ENCODE data around the gene EPS8L3. TPM values are rescaled to one million over a fixed set of nuclear protein-coding genes. Genes with fewer than 3 reads are reported as not detected.
"Not testable (repeated sequence)": the region's sequence is repeated elsewhere in the genome, so short reads cannot be mapped to it uniquely, and the experiment has no call there.

EPS8L3 gene
- polyA plus RNA-seq, 4 donors: 0.24 to 1.00 (median 0.50) TPM

DNA sequence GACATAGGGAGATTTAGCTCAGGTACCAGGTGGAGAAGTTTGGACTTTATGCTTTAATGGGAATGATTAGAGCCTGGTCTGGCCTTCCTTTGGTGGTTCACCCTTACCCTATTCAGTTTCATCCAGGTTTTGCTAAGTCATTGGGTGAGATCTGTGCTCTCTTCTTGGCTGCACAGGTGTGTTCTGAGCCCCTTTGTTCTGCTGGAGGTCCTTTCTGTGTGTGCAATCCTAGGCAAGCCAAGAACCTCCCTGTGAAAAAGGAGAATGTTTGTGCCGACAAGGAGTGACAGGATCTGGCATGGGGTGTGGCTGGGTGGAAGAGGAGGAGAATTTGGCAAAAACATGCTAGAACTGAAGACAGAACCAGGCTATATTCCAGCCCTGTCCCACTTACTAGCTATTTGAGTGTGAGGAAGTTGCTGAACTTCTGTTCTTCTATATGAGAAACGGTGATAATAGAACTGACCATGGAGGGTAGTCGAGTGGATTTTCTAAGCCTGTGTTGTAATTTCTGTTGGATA lies 47.1 kb downstream of the EPS8L3 start:
- DNase-seq (ENCODE audit: low read depth in 4 of 4, low spot score in 3 of 4): no peak

DNA sequence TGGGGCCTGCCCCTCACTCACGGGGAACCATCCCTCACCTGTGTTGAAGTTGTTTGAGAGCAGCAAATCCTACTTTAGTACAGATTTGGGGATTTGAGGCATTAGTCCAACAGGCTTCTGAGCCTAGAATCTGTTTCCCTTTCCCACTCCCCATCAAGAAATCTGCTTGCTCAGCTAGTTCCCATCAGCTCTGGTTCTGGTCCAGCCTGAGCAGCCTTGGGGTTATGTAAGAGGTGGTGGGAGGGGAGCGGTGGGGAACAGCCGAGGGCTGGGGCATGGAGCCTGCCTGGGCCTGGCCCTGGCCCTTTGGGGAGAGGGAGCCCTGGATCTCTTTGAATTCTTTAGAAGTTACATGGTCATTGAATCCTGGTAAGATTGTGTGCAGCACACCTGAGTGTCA lies 47.6 kb downstream of the EPS8L3 start:
- no peak for DNase-seq (ENCODE audit: low read depth in 4 of 4, low spot score in 3 of 4)

DNA sequence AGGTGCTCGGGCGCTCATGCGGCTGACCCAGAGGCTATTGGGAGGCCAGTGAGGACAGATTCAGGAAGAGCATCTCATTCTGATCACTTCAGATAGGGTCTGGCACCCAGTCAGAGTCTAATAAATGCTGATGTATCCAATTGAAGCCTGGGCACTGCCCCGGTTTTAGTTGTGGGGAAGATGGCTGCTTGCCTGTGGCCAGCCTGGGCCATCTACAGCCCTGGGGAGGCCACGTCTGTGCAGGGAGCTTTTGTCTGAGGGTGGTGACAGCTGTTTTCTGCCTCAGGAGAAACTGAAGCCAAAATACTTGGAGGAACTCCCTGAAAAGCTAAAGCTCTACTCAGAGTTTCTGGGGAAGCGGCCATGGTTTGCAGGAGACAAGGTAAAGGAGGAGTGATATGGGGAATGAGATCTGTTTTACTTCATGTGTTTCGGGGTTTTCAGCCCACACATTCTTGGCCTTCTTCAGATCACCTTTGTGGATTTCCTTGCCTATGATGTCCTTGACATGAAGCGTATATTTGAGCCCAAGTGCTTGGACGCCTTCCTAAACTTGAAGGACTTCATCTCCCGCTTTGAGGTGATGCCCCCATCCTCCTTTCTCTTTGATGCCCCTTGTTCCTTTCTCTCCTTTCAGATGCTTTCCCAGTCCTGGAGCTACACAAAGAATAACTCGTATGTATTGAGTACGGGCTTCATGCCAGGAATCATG lies 48.9 kb downstream of the EPS8L3 start:
- no peak for DNase-seq (ENCODE audit: low read depth in 4 of 4, low spot score in 3 of 4)

DNA sequence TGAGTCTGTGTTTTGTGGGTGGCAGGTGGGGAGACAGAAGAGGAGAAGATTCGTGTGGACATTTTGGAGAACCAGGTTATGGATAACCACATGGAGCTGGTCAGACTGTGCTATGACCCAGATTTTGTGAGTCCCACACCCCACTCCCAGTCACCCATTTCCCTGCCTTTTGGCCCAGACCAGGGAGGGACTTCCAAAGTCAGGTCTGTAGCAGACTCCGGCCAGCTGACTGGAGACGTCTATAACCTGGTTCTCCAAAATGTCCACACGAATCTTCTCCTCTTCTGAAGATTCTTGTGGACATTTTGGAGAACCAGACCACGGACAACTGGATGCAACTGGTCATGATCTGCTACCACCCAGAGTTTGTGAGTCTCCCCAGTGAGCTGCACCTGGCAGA lies 50.1 kb downstream of the EPS8L3 start:
- no peak for DNase-seq (ENCODE audit: low read depth in 4 of 4, low spot score in 3 of 4)

DNA sequence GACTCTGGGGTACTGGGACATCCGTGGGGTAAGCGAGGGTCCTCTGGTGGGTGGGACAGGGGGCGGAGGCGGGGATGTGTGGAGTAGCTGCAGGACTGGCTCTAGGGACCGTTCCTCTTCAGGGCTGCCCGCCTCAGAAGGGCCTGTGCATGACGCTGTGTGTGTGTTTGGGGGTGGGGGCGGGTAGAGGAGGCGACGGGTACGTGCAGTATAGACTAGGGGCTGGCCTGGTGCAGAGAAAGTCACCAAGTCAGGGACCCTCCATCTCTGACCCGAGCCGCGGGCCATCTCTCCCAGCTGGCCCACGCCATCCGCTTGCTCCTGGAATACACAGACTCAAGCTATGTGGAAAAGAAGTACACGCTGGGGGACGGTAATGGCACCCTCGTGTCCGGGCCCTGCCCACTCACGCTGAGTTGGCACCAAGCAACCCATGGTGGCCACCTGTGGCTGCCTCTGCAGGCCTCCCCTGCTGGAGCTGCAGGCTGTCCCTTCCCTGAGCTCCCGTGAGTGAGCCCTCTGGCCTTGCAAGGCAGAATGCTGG lies 51.3 kb downstream of the EPS8L3 start:
- DNase-seq (ENCODE audit: low read depth in 4 of 4, low spot score in 3 of 4): no peak

DNA sequence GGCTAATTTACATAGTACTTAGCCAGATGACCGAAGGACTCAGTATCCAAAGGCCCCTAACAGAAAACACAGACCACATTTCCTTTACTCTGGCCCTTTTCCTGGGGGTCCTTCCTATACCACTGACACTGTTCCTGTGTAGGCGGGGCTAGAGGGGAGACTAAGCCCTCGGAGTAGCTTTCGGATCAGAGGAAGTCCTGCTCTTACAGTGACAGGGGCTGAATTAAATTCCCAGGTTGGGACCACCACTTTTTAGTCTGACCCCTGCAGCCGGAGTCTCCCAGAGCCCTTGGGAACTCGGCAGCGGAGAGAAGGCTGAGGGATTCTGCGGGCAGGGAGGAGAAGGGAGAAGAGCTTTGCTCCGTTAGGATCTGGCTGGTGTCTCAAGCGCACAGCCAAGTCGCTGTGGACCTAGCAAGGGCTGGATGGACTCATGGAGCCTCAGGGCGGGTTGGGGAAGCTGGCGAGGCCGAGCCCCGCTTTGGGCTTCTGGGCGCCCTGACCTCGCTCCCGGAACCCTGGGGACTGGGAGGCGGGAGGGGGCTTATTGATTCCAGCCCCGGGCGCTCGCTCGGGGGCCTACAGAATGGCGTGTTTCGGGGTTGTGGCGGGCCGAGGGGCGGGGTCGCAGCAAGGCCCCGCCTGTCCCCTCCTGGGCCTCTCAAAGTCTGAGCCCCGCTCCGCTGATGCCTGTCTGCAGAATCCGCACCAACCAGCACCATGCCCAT lies 52.0 kb downstream of the EPS8L3 start, which contains the start of gene GSTM5:
Gene GSTM5 (plus strand): TSS at position 659 of the 728 bp plus-strand sequence. CDS start 62 bp downstream, at position 721.
- not testable (repeated sequence) for DNase-seq (ENCODE audit: low read depth in 4 of 4, low spot score in 3 of 4)

DNA sequence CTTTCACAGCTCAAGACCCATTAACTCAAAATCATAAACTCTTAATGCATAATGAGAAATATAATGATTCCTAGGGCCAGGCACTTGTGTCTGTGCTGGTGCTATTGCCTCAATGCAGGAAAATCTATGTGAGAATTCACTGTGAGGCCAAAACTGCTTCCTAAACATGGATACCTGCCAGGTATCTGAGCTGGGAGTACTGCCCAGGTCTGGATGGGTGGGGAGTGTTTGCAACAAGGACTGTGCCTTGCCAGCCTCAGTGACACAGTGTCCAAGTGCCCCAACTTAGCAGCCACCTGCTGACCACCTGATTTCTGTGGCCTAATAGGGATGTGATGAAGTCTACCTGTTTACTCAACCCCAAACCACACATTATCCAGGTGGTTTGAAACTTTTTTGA lies 53.9 kb downstream of the EPS8L3 start:
- not testable (repeated sequence) for DNase-seq (ENCODE audit: low read depth in 4 of 4, low spot score in 3 of 4)

DNA sequence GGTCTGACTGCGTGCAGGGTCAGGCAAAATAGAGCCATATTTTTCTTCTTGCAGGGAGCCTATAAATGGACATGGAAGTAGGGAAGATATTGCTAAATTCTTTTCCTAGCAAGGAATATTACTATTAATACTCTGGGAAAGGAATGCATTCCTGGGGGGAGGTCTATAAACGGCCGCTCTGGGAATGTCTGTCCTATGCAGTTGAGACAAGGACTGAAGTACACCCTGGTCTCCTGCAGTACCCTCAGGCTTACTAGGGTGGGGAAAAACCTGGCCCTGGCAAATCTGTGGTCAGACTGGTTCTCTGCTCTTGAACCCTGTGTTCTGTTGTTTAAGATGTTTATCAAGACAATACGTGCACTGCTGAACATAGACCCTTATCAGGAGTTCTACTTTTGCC lies 54.8 kb downstream of the EPS8L3 start:
- DNase-seq (ENCODE audit: low read depth in 4 of 4, low spot score in 3 of 4): not testable (repeated sequence)

DNA sequence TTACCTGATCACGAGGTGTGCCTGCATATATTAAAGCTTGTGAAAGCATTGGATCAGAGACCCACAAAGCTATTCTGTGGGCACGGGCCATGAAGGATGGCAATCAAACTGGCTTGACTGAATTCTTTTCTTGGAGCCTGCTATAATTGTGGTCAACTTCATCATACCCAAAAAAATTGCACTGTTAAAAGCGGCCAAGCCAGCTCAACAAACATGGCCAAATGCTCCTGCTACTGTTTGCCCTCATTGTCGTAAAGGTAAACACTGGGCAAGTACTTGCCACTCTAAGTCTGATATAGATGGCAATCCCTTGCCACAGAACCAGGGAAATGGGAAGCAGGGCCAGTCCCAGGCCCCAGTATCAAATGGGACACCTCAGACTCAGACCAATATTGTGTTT lies 58.3 kb downstream of the EPS8L3 start:
- DNase-seq (ENCODE audit: low read depth in 4 of 4, low spot score in 3 of 4): no peak

DNA sequence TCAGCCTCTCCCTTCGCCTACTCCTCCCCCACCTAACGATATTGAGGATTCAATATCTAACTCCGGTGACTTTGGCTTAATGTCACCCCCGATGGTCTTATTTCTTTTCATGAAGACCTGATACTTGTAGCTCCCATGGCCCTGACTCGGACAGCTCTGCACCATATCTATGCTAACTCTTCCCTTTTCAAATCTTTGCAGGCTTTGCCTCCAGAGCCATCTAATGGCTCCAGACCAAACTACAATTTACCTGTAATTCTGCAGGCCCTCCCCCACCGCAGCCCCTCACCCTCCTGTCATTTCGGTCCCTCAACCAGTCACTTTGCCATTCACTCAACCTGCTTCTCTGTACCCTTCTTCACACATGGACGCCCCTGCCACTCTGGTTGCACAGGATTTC lies 59.5 kb downstream of the EPS8L3 start:
- no peak for DNase-seq (ENCODE audit: low read depth in 4 of 4, low spot score in 3 of 4)

DNA sequence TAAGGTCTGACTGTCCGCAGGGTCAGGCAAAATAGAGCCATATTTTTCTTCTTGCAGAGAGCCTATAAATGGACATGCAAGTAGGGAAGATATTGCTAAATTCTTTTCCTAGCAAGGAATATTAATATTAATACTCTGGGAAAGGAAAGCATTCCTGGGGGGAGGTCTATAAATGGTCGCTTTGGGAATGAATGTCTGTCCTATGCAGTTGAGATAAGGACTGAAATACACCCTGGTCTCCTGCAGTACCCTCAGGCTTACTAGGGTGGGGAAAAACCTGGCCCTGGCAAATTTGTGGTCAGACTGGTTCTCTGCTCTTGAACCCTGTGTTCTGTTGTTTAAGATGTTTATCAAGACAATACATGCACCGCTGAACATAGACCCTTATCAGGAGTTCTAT lies 60.8 kb downstream of the EPS8L3 start:
- not testable (repeated sequence) for DNase-seq (ENCODE audit: low read depth in 4 of 4, low spot score in 3 of 4)

Other genes starting within 250 kb of the EPS8L3 start
- gene GPR61, start 224.1 kb downstream of the EPS8L3 start, polyA plus RNA-seq (ENCODE audit: insufficient read length in 4 of 4): under 1 TPM; 0.49 to 0.91 (median 0.90) TPM
- gene GNAI3, start 215.3 kb downstream of the EPS8L3 start, polyA plus RNA-seq (ENCODE audit: insufficient read length in 4 of 4): 10 to 100 TPM; 12.2 to 14.2 (median 13.7) TPM
- gene GNAT2, start 144.3 kb downstream of the EPS8L3 start, polyA plus RNA-seq (ENCODE audit: insufficient read length in 4 of 4): under 1 TPM in 1 of 4 donors, not detected in 3; 0.06 TPM
- 10 to 100 TPM; 46.1 to 49.2 (median 48.4) TPM for gene AMPD2, start 144.1 kb downstream of the EPS8L3 start, polyA plus RNA-seq (ENCODE audit: insufficient read length in 4 of 4)
- gene GSTM4, start 107.8 kb downstream of the EPS8L3 start, polyA plus RNA-seq (ENCODE audit: insufficient read length in 4 of 4): 10 to 100 TPM; 56.8 to 69.7 (median 63.0) TPM
- gene GSTM2, start 95.9 kb downstream of the EPS8L3 start, polyA plus RNA-seq (ENCODE audit: insufficient read length in 4 of 4): 100 to 1,000 TPM; 171 to 257 (median 213) TPM
- 100 to 1,000 TPM in 1 of 4 donors, 1 to 10 TPM in 3; 2.4 to 121 (median 3.1) TPM for gene GSTM1, start 76.1 kb downstream of the EPS8L3 start, polyA plus RNA-seq (ENCODE audit: insufficient read length in 4 of 4)
- gene GSTM5, start 51.7 kb downstream of the EPS8L3 start, polyA plus RNA-seq (ENCODE audit: insufficient read length in 4 of 4): 10 to 100 TPM; 28.7 to 55.4 (median 41.5) TPM
- gene GSTM3, start 22.9 kb downstream of the EPS8L3 start, polyA plus RNA-seq (ENCODE audit: insufficient read length in 4 of 4): 100 to 1,000 TPM; 225 to 281 (median 244) TPM
- gene CSF1, start 146.9 kb upstream of the EPS8L3 start, polyA plus RNA-seq (ENCODE audit: insufficient read length in 4 of 4): 1 to 10 TPM; 8.0 to 8.4 (median 8.2) TPM
- gene AHCYL1, start 220.8 kb upstream of the EPS8L3 start, polyA plus RNA-seq (ENCODE audit: insufficient read length in 4 of 4): 100 to 1,000 TPM; 108 to 126 (median 118) TPM

All from right renal pelvis (tissue), 4 donors.